Right lobe of liver (tissue), 4 donors: ENCODE results near the gene FLYWCH1.

Experiments used
- POLR2A ChIP-seq: fragments of 450-650 bp; IDR thresholded peaks from one replicate; pipeline ENCODE4 v1.6.1; 2017; ENCODE audit warnings: antibody characterized with exemption, mild to moderate bottlenecking
- TF ChIP-seq, protein P1 (sequence below), 4 donors: fragments of 200-600 bp in 3 of 4; fragments of 450-650 bp in 1 of 4; IDR thresholded peaks; one replicate each; pipeline versions ENCODE4 v1.5.1 to v1.8.0; 2016 to 2022; ENCODE audit warnings: antibody characterized with exemption in 4 of 4, mild to moderate bottlenecking in 2 of 4
- donor health status: DM: no; HTN: no; CAD: no.
- donor health status: DM: no; HTN: no; CAD: no.
- donor health status: DM: no; HTN: yes; CAD: no.

DNA sequence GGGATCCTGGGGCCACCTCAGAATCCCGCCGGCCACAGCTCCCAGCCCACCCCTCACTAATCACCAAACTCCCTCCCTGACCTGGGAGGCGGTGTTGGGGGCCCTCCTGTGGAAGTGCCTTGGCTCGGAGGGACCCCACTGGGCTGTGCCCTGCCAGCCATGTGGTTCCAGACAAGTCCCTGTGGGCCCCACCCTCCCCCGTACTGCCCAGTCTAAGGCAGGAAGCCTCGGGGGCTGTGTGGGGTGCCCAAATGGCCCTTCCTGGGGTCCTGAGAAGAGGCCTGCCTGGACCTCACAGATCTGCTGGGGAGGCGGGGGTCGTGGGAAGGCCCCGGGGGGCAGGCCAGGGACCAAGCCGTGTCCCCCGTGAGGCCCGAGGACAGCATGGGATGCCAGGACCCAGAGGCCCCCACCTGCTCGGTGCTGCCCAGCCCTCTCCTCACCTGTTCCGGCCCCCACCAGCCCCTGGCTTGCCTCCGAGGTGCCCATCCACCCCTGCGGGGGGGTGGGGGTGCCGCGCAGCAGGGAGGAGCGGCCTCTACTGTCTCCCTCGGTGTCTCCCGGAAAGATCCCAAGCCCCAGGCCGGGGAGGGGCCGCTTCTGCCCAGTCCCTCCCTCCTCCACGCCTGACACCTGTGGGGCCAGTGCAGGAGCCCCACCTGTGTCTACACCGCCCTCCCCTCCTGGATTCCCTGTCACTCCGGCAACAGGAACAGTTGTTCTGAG, 43.1 kb downstream of the FLYWCH1 start:
- TF ChIP-seq POLR2A: no peak
- TF ChIP-seq, protein P1, sequence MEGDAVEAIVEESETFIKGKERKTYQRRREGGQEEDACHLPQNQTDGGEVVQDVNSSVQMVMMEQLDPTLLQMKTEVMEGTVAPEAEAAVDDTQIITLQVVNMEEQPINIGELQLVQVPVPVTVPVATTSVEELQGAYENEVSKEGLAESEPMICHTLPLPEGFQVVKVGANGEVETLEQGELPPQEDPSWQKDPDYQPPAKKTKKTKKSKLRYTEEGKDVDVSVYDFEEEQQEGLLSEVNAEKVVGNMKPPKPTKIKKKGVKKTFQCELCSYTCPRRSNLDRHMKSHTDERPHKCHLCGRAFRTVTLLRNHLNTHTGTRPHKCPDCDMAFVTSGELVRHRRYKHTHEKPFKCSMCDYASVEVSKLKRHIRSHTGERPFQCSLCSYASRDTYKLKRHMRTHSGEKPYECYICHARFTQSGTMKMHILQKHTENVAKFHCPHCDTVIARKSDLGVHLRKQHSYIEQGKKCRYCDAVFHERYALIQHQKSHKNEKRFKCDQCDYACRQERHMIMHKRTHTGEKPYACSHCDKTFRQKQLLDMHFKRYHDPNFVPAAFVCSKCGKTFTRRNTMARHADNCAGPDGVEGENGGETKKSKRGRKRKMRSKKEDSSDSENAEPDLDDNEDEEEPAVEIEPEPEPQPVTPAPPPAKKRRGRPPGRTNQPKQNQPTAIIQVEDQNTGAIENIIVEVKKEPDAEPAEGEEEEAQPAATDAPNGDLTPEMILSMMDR (IDR thresholded peaks at IDR 0.05): no peak
